KOPT-K1 (cell line): ENCODE results near the gene TRPM1.

Experiments
- H3K27ac ChIP-seq: fragments of 200-600 bp; sonication (generic); 2 replicates; pipeline ENCODE4 v1.5.1; 2016; ENCODE audit warnings: antibody characterized with exemption, mild to moderate bottlenecking, low read depth, low read length; ENCODE audit not compliant: poor library complexity, severe bottlenecking
- H3K36me3 ChIP-seq: fragments of 200-600 bp; sonication (generic); 2 replicates; pipeline ENCODE4 v1.5.1; 2017; ENCODE audit warnings: antibody characterized with exemption, mild to moderate bottlenecking, low read length, moderate library complexity; ENCODE audit not compliant: insufficient read depth
- H3K9me3 ChIP-seq: fragments of 200-600 bp; sonication (generic); 2 replicates; pipeline ENCODE4 v1.5.1; 2017; ENCODE audit warnings: antibody characterized with exemption, low read length, mild to moderate bottlenecking; ENCODE audit not compliant: insufficient read depth, poor library complexity, severe bottlenecking

The TRPM1 gene

GRCh38 chr15:30984118-30984517 is 117.4 kb downstream of the TRPM1 start:
- peaks cover 73% of the 10 kb centered on the region for H3K36me3 ChIP-seq
- no peak overlapping the region for H3K27ac ChIP-seq

GRCh38 chr15:30979457-30979856 is 122.1 kb downstream of the TRPM1 start:
- H3K9me3 ChIP-seq: no peaks in the 10 kb centered on the region
- H3K27ac ChIP-seq: no peak overlapping the region
- peaks cover 69% of the 10 kb centered on the region for H3K36me3 ChIP-seq

More at GRCh38 chr15:30984118-30984517, 117.4 kb downstream of the TRPM1 start:
- no peaks in the 10 kb centered on the region for H3K9me3 ChIP-seq

DNA sequence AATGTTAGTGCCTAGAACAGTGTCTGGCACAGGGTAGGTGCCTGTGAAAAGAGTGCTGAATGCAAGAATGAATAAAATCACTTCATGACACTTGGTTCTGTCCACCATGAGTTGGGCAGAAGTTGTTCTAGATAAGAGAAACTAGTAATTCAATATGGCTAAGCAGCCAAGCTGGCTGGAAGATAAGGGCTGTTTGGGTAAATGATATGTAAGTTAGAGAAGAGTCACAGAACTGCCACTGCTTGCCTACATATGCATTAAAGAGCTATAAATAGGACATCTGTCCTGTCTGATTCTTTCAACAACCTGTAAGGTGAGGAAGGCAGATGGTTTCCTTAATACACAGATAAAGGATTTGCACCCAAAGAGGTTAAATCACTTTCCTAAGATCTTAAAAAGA is 123.2 kb downstream of the TRPM1 start:
- no peaks in the 10 kb centered on the region for H3K9me3 ChIP-seq

DNA sequence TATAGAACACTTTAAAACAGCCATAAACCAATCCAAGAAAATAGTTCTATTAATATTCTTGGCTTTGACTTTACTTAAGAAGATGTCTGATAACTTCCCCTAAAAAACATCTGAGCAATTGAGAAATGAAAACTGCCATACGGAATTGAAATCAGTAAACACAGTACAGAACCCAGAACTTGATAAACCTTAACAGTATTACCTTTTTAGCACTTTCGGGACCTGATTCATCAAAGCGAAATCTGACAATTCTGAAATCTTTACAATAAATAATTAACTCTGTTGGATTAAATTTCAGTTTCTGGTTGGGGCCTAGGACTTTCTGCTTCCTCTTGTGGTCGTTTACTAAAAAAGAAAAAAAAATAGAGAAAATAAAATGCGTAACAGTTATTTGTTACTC is 127.4 kb downstream of the TRPM1 start:
- Histone ChIP-seq H3K27ac (peak overlapping the region; percentile 31), H3K9me3 (no peaks in the 10 kb centered on the region), H3K36me3 (peaks cover 62% of the 10 kb centered on the region)

More for the DNA sequence above, 123.2 kb downstream of the TRPM1 start:
- Histone ChIP-seq H3K27ac (no peak overlapping the region), H3K36me3 (peaks cover 69% of the 10 kb centered on the region)

DNA sequence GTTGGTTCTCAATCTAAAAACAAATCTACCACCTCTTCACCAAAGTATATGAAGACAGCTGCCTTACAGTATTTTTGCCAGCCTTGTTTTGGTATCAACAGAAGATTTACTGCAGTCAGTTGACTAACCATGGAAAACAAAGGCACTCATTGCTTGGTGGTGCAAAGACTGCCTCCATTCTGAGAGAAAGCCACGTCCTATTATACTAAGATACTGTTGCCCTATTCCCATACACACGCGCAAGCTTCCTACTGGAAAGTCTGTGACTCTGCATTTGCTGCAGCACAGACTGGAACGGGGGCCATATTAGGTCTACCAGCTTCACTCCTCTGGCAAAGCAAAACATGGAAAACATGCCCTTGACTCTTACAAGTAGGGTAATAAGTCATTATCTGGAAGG is 128.1 kb downstream of the TRPM1 start:
- peaks cover 59% of the 10 kb centered on the region for H3K36me3 ChIP-seq

GRCh38 chr15:30969724-30970123 is 131.8 kb downstream of the TRPM1 start:
- peaks cover 53% of the 10 kb centered on the region for H3K36me3 ChIP-seq
- H3K9me3 ChIP-seq: no peaks in the 10 kb centered on the region
- H3K27ac ChIP-seq: peak overlapping the region; percentile 51

More for the DNA sequence above, 128.1 kb downstream of the TRPM1 start:
- Histone ChIP-seq H3K27ac (peak overlapping the region; percentile 31), H3K9me3 (no peaks in the 10 kb centered on the region)

- peak overlapping the region; percentile 86 for H3K27ac ChIP-seq
- H3K9me3 ChIP-seq: no peaks in the 10 kb centered on the region
- peaks cover 41% of the 10 kb centered on the region for H3K36me3 ChIP-seq
Observed at GRCh38 chr15:30963681-30964080, 137.8 kb downstream of the TRPM1 start.

GRCh38 chr15:30962659-30963058 is 138.9 kb downstream of the TRPM1 start:
- peaks cover 52% of the 10 kb centered on the region for H3K36me3 ChIP-seq
- peak overlapping the region; percentile 86 for H3K27ac ChIP-seq
- no peaks in the 10 kb centered on the region for H3K9me3 ChIP-seq

DNA sequence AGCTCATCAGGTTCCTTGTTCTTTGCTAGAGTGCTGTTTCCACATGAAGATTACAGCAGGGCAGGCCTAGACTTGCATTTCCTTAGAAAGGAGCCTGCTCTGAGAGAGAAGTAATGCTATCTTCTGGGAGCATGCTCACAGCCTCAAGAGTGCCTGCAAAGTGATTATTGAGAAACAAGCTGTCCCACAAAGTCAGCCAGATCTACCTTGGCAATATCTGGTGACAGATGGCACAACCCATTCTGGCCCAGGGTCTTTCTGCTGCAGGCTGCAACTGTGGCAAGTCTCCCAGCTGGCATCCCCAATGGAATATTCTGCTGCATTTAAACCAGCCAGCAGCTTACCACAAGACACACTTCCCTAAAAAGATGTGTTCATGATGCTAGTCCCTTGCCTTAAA is 139.4 kb downstream of the TRPM1 start:
- peak overlapping the region; percentile 86 for H3K27ac ChIP-seq
- peaks cover 57% of the 10 kb centered on the region for H3K36me3 ChIP-seq

DNA sequence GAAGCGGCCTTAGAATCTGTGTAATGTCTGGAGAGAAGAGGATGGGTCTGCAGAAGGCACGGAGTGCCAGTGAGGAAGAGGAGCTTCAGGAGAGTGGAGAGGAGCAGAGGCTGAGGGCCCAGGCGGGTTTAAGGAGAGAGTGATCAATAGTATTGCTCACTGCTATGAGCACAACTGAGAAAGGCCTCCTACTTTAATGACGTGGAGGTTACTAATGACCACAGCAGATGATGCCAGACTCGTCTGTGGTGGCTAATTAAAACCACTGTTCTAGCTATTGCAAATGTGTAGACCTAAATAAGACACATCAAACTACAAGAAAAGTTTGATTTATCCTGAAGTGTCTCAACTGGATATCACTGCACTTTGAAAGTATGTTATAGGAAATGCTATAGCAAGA is 143.3 kb downstream of the TRPM1 start:
- Histone ChIP-seq H3K9me3 (no peaks in the 10 kb centered on the region), H3K27ac (no peak overlapping the region), H3K36me3 (peaks cover 83% of the 10 kb centered on the region)

More for the DNA sequence above, 139.4 kb downstream of the TRPM1 start:
- no peaks in the 10 kb centered on the region for H3K9me3 ChIP-seq

GRCh38 chr15:30956216-30957124 is 145.1 kb downstream of the TRPM1 start:
- Histone ChIP-seq H3K36me3 (peaks cover 100% of the 10 kb centered on the region), H3K9me3 (no peaks in the 10 kb centered on the region), H3K27ac (no peak overlapping the region)

GRCh38 chr15:30954674-30955073 is 146.9 kb downstream of the TRPM1 start:
- Histone ChIP-seq H3K27ac (no peak overlapping the region), H3K36me3 (peaks cover 100% of the 10 kb centered on the region), H3K9me3 (peaks cover 11% of the 10 kb centered on the region)

GRCh38 chr15:30953731-30954378 is 147.7 kb downstream of the TRPM1 start:
- peaks cover 19% of the 10 kb centered on the region for H3K9me3 ChIP-seq
- H3K27ac ChIP-seq: no peak overlapping the region
- H3K36me3 ChIP-seq: peaks cover 100% of the 10 kb centered on the region

GRCh38 chr15:30953183-30953582 is 148.3 kb downstream of the TRPM1 start:
- Histone ChIP-seq H3K9me3 (peaks cover 19% of the 10 kb centered on the region), H3K27ac (no peak overlapping the region), H3K36me3 (peaks cover 100% of the 10 kb centered on the region)
